ENCODE data around the gene KRT4.
"Not testable (repeated sequence)": the region's sequence is repeated elsewhere in the genome, so short reads cannot be mapped to it uniquely, and the experiment has no call there.

The KRT4 gene

GRCh38 chr12:52807544-52808470 is 6.1 kb downstream of the KRT4 start:
- no peak for DNase-seq

- no peak for DNase-seq
These were observed 6.9 kb downstream of the KRT4 start for GRCh38 chr12:52806821-52807543.

GRCh38 chr12:52806169-52806811 is 7.6 kb downstream of the KRT4 start:
- no peak for DNase-seq

DNA sequence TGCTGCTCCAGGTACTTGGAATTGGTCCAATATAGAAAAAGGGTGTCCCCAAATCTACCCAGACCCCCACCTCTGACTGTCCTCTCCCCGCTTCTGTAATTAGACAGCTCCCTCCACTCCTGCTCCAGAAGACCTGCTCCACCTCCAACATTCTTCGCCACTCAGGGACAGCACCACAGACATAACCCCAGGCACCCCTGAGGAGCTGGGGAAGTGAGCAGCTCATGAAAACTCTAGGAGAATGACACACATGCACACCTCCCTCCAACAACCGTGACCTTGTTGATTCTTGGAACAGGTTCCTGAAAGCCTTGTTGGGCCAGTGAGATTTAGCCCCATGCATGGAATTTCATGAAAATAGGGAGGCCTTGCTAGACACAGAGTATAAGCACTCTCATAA is 8.2 kb downstream of the KRT4 start:
- no peak for DNase-seq

DNA sequence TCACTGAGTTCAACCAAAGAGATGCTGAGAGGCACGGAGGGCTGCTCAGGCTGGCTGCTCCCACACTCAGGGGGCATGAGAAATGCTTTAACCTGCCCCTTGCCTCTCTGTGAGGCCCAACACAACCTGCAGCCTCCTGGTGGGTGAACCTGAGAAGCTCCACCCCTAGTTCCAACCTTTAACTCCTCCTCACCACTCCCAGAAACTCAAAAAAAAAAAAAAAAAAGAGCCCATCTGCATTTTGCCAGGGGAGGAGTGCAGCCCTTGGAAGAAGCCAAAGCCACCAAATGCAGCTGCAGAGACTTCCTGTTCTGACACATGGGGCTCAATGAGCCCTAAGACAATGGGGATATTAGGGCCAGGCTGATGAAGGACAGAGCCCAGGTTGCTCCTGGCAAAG is 8.9 kb downstream of the KRT4 start:
- no peak for DNase-seq

GRCh38 chr12:52802442-52802841 is 11.5 kb downstream of the KRT4 start:
- DNase-seq = no peak

GRCh38 chr12:52801773-52802172 is 12.1 kb downstream of the KRT4 start:
- DNase-seq = no peak

- DNase-seq = no peak
These were observed 13.5 kb downstream of the KRT4 start for GRCh38 chr12:52800259-52800917.

- DNase-seq = no peak
These were observed 14.3 kb downstream of the KRT4 start for GRCh38 chr12:52799505-52800211.

- DNase-seq = no peak
These were observed 15.0 kb downstream of the KRT4 start for GRCh38 chr12:52798671-52799504.

DNA sequence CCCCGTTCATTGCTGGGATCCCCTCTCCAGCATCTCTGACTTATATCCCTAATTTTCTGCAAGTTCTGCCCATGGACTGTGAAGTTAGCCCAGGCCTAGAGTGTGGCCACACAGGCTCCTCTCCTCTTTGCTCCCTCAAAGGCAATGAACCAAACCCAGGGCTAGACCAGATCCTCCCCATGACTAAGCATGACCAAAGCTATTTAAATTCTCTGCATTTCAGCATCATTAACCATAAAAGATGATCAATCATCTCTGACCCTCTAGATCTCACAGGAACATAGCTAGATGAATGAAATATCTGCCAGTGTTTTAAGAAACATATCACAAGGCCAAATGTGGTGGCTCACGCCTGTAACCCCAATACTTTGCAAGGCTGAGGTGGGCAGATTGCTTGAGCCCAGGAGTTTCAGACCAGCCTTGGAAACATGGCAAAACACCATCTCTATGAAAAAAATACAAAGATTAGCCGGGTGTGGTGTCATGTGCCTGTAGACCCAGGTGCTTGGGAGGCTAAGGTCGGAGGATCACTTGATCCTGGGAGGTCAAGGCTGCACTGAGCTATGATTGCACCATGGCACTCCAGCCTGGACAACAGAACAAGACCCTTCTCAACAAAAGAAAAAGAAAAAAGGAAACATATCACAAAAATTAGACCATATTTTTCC is 15.8 kb downstream of the KRT4 start:
- DNase-seq = no peak

DNA sequence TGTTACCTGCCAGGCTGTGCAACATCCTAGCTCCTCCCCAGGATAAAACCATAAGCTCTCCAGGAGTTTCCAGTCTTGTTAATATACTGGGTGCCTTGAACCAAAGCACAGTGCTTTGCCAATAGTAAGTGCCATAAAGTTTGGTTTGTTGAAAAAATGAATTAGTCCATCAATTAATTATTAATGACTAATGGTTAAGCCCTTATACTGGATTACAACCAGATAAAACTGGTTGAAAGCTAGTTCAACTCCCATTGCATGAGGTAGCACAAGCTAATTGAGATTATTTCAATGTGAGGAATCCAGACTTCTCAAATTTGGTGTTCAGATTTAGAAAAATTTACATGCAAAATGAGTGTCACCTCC is 16.4 kb downstream of the KRT4 start:
- no peak for DNase-seq

DNA sequence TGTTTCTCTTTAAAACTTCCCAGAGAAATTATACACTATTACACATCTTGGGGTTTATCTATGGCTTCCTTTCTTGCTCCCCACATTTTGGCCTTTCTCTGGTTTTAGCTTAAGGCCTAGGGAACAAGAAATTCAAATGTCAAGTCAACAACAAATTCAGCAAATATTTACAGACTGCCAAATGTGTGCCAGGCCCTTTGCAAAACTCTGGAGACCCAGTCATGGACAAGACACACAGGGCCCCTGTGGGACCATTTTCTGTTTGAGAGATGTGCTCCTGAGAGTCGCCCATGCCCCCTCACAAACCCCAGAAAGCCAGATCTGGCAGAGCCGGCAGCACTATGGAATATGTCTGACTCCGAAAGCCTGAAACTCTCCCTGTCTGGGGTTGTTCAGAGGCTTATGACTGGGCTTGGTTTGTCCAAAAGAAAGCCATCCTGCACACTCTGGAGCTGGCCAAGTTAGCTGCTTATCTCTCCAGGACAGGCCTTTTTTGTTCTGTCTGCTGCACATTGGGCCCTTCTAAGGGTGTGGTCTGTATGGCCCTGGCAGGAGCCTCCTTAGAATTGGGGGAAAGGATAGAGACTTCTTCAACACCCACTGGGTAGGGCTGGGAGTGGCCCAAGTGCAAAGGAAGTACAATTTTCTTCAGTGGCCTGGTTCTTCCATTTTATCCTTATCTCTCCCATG is 16.9 kb downstream of the KRT4 start:
- DNase-seq = no peak

- no peak for DNase-seq
These were observed 17.5 kb downstream of the KRT4 start for GRCh38 chr12:52796429-52796794.

GRCh38 chr12:52795694-52796428 is 18.1 kb downstream of the KRT4 start, which contains the start of gene KRT3:
KRT3 (minus strand) TSS chr12:52796117; CDS start chr12:52796042, 75 bp downstream.
- DNase-seq = no peak

DNA sequence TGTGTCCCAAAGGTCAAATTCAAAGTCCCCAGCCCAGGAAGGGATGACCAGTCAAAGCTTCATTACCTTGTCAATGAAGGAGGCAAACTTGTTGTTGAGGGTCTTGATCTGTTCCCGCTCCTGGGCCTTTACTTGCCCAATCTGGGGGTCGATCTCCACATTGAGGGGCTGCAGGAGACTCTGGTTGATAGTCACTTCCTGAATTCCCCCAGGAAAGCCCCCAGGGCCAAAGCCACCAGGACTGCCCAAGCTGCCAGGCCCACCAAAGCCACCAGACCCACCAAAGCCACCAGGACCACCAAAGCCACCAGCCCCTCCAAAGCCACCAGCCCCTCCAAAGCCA is 18.6 kb downstream of the KRT4 start:
- DNase-seq = not testable (repeated sequence)

DNA sequence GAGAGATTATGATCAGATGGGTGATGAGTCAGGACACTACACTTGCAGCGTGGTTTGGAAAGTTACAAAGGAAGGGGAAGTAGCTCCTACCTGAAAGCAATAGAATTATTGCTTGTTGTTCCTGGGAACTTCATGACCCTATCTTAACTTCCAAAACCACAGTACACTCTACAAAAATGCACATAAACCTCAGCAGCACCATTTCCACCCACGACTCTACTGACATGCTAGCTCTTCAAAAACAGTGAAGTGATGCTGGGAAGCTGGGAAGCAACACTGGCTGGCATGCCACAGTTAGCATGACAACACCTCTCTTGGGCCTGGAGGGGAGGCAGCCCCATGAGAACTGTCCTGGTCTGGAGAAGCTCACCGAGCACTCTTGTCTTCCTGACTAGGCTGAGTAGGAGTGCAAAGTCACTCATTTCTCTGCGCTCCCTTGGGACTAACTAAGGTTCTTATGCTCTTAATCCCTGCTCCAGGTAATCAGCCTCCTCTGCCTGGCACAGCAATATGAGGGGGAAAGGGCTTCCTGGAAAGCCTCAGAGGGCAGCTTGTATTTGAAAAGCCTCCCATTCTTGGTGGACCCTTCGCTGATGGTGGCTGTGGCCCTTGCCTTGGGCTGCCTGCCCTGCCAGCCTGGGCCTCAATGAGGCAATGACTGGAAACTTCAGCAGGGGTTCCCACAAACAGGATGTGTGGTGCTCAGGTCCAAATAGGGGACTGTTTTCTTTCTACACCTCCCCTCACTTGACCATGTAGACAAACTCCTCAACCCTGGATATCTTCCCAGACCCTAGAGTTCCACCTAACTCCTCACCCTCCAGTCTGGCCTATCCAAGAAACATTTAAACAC is 19.2 kb downstream of the KRT4 start:
- DNase-seq = no peak

DNA sequence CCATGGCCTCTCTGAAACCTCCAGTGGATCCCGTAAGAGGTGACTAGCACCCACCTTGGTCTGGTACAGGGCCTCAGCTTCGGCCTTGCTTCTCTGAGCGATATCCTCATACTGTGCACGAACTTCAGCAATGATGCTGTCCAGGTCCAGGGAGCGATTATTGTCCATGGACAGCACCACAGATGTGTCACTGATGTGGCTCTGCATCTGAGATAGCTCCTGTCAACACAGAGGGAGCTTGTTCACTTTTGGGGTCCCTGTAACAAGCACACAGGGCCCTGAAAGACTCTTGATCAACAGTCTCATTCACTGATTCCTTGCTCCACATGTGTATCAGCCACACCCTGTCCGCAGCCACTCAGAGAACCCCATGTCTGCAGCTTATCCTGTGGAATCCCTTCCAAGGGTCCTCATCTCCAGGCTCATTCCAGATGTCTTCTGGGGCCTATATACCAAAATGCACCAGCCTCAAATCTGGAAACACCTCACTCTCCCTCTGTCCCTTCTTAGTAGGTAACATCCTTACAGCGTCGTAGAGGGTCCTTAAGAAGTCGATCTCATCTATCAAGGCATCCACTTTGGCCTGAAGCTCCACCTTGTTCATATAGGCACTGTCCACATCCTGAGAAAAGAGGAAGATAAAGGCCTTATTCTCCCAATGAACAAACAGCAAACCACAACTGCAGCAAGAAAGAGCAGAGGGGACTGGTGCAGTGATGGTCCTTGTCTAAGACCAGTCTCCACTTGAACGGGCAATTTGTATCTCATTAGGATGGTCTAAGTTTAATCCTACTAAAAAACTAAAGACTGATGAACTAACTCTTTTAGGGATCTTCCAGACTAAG is 21.5 kb downstream of the KRT4 start:
- DNase-seq = no peak

Data from NCI-H1436 (cell line).